ENCODE results near the gene EIF4G3.

DNA sequence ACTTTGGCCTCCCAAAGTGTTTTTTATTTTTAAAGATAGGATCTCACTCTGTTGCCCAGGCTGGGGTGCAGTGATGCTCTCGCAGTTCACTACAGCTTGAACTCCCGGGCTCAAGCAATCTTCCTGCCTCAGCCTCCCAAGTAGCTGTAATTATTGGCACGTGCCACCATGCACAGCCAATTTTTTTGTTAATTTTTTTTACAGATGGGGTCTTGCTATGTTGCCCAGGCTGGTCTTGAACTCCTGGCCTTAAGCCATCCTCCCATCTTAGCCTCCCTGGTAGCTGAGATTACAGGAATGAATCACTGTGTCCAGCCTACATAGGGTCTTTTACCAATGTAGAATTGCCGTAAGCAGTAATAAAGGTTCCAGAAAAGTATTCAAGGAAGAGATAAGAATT lies 340.5 kb downstream of the EIF4G3 start:
- TF ChIP-seq, protein P1, sequence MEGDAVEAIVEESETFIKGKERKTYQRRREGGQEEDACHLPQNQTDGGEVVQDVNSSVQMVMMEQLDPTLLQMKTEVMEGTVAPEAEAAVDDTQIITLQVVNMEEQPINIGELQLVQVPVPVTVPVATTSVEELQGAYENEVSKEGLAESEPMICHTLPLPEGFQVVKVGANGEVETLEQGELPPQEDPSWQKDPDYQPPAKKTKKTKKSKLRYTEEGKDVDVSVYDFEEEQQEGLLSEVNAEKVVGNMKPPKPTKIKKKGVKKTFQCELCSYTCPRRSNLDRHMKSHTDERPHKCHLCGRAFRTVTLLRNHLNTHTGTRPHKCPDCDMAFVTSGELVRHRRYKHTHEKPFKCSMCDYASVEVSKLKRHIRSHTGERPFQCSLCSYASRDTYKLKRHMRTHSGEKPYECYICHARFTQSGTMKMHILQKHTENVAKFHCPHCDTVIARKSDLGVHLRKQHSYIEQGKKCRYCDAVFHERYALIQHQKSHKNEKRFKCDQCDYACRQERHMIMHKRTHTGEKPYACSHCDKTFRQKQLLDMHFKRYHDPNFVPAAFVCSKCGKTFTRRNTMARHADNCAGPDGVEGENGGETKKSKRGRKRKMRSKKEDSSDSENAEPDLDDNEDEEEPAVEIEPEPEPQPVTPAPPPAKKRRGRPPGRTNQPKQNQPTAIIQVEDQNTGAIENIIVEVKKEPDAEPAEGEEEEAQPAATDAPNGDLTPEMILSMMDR (optimal IDR thresholded peaks at IDR 0.05 in 1 of 3, IDR thresholded peaks at IDR 0.05 in 1 of 3, conservative IDR thresholded peaks at IDR 0.05 in 1 of 3; ENCODE audit: extremely low read depth in 1 of 3, insufficient read depth in 2 of 3, low read length in 3 of 3) = no peak
- TF ChIP-seq EZH2 (IDR thresholded peaks at IDR 0.05; ENCODE audit: low read length) = no peak
